Peyer's patch (tissue), 4 donors: Measurements from ENCODE around the gene MESP1. TPM values are rescaled to one million over a fixed set of nuclear protein-coding genes. Genes with fewer than 3 reads are reported as not detected.

Experiments used
- DNase-seq, 3 donors: peaks; one replicate each; pipeline ENCODE4 v3.0.0-alpha.2; 2017 to 2019
- H3K27ac ChIP-seq, 4 donors: fragments of 200-600 bp; sonication (generic); one replicate each; pipeline ENCODE4 v1.5.1; 2016 to 2019
- H3K27me3 ChIP-seq, 2 donors: fragments of 200-600 bp; sonication (generic); one replicate each; pipeline ENCODE4 v1.5.1; 2019
- H3K36me3 ChIP-seq, 3 donors: fragments of 200-600 bp; sonication (generic); one replicate each; pipeline ENCODE4 v1.5.1; 2016 to 2019
- H3K4me1 ChIP-seq, 4 donors: fragments of 200-600 bp; sonication (generic); one replicate each; pipeline ENCODE4 v1.5.1; 2016 to 2019
- H3K4me3 ChIP-seq, 4 donors: fragments of 200-600 bp; sonication (generic); 1 replicate in 3 of 4; 2 replicates in 1 of 4; pipeline ENCODE4 v1.5.1; 2016 to 2019; ENCODE audit warnings: mild to moderate bottlenecking in 1 of 4
- H3K9me3 ChIP-seq, 4 donors: fragments of 200-600 bp; sonication (generic); one replicate each; pipeline ENCODE4 v1.5.1; 2016 to 2019; ENCODE audit warnings: mild to moderate bottlenecking in 1 of 4
- POLR2A ChIP-seq, 2 donors: fragments of 450-650 bp; IDR thresholded peaks; one replicate each; pipeline ENCODE4 v1.5.1; 2017; ENCODE audit warnings: antibody characterized with exemption in 2 of 2, mild to moderate bottlenecking in 2 of 2, moderate library complexity in 2 of 2
- small RNA-seq, 2 donors: library from RNA; depleted of rRNA; stranded (forward); fragments of <200 nt; gene quantifications; one replicate each; pipeline ENCODE3, GENCODE V24; 2016
- total RNA-seq, 4 donors: library from RNA; depleted of rRNA; stranded (reverse); fragments of >200 nt; gene quantifications; one replicate each; pipeline ENCODE4 v1.1.0, GENCODE V29; 2016
- TF ChIP-seq, protein P1 (sequence below), 6 experiments: fragments of 450-650 bp in 4 of 6; fragments of 200-600 bp in 2 of 6; sonication (generic) in 1 of 6; IDR thresholded peaks; one replicate each; pipeline ENCODE4 v1.5.1; 2017 to 2019; ENCODE audit warnings: antibody characterized with exemption in 6 of 6, mild to moderate bottlenecking in 3 of 6, moderate library complexity in 1 of 6

Gene MESP1
- total RNA-seq, 4 donors from 2014 or later, result 0.95 to 6.6 (median 1.6) TPM; not detected in 1

DNA sequence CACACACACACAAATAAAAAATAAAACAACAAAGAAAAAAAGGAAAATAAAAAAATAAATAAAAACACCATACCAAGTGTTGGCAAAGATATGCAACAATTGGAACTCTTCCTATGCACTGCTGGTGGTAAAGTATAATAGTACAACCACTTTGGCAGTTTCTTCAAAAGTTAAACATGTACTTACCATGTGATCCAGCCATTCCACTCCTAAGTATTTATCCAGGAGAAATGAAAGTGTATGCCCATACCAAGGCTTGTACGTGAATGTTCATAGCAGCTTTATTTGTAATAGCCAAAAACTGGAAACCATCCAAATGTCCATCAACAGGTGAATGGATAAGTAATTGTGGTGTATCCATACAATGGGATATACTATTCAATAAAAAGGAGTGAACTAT is 43.5 kb downstream of the MESP1 start:
- TF ChIP-seq, protein P1, sequence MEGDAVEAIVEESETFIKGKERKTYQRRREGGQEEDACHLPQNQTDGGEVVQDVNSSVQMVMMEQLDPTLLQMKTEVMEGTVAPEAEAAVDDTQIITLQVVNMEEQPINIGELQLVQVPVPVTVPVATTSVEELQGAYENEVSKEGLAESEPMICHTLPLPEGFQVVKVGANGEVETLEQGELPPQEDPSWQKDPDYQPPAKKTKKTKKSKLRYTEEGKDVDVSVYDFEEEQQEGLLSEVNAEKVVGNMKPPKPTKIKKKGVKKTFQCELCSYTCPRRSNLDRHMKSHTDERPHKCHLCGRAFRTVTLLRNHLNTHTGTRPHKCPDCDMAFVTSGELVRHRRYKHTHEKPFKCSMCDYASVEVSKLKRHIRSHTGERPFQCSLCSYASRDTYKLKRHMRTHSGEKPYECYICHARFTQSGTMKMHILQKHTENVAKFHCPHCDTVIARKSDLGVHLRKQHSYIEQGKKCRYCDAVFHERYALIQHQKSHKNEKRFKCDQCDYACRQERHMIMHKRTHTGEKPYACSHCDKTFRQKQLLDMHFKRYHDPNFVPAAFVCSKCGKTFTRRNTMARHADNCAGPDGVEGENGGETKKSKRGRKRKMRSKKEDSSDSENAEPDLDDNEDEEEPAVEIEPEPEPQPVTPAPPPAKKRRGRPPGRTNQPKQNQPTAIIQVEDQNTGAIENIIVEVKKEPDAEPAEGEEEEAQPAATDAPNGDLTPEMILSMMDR (IDR thresholded peaks at IDR 0.05), result no peak
- no peak for TF ChIP-seq POLR2A (IDR thresholded peaks at IDR 0.05)
- no peaks in the 10 kb centered on the region for H3K4me1 ChIP-seq
- no peak overlapping the region for H3K27ac ChIP-seq
- H3K9me3 ChIP-seq, result no peaks in the 10 kb centered on the region
- DNase-seq, result no peak
- H3K36me3 ChIP-seq, result no peaks in the 10 kb centered on the region
- no peaks in the 10 kb centered on the region for H3K27me3 ChIP-seq
- H3K4me3 ChIP-seq, result no peak overlapping the region

DNA sequence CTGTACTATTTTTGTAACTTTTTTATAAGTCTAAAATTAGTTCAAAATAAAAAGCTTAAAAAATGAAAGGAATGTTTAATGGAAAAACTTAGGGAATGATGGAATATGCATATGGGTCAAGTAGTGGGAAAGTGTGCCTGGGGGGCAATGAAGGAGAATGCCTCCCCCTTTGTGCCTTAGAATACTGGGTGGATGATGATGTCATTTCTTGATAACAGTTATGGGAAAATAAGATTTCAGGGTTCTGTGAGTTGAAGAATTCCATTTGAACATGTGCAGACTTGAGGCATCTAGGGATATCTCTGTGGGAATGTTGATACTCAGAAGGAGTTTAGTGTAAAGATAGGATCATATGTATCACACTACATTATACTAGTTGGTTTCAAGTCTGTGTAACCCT is 46.6 kb downstream of the MESP1 start:
- Histone ChIP-seq H3K27me3 (no peaks in the 10 kb centered on the region), H3K27ac (no peak overlapping the region), H3K36me3 (no peaks in the 10 kb centered on the region), H3K4me1 (no peaks in the 10 kb centered on the region), H3K4me3 (no peak overlapping the region), H3K9me3 (no peaks in the 10 kb centered on the region)
- DNase-seq, result no peak
- TF ChIP-seq, protein P1 (IDR thresholded peaks at IDR 0.05), result no peak
- no peak for TF ChIP-seq POLR2A (IDR thresholded peaks at IDR 0.05)

Small RNA genes lying within 50 kb of the gene (small RNA-seq; reads per million reads assigned to genes)
- gene RNU6-132P, result 0 reads per million in 2 donors

Other genes with a start within 250 kb of the MESP1 start
- 1 to 10 TPM; 2.3 to 8.3 (median 3.2) TPM for gene TICRR, start 175.8 kb downstream of the MESP1 start, total RNA-seq
- 10 to 100 TPM in 1 of 4 donors, 1 to 10 TPM in 3; 1.1 to 13.2 (median 2.3) TPM for gene KIF7, start 95.8 kb downstream of the MESP1 start, total RNA-seq
- gene PLIN1, start 71.9 kb downstream of the MESP1 start, total RNA-seq, result 10 to 100 TPM in 1 of 4 donors, 1 to 10 TPM in 2, not detected in 1; 7.5 to 10.1 (median 8.9) TPM
- gene PEX11A, start 60.5 kb downstream of the MESP1 start, total RNA-seq, result 10 to 100 TPM in 3 of 4 donors, 1 to 10 TPM in 1; 4.1 to 50.8 (median 15.7) TPM
- 1 to 10 TPM in 1 of 4 donors, not detected in 3; 1.0 TPM for gene WDR93, start 60.4 kb downstream of the MESP1 start, total RNA-seq
- gene MESP2, start 25.1 kb upstream of the MESP1 start, total RNA-seq, result not detected
- 1,000 to 10,000 TPM in 3 of 4 donors, 100 to 1,000 TPM in 1; 295 to 7,069 (median 4,830) TPM for gene ANPEP, start 63.6 kb upstream of the MESP1 start, total RNA-seq
- 100 to 1,000 TPM in 1 of 4 donors, 10 to 100 TPM in 3; 13.2 to 106 (median 63.5) TPM for gene AP3S2, start 142.7 kb upstream of the MESP1 start, total RNA-seq
- 10 to 100 TPM; 20.6 to 60.4 (median 50.7) TPM for gene ARPIN, start 161.7 kb upstream of the MESP1 start, total RNA-seq